ENCODE data around the gene CYP26A1.
A peak's percentile ranks its signal among the peaks of the same experiment; 100 is the strongest.

Gene CYP26A1

GRCh38 chr10:93069245-93069561 is 4.5 kb upstream of the CYP26A1 start:
- Histone ChIP-seq H3K23ac (ENCODE audit: low read length) (no peak overlapping the region), H2BK5ac (ENCODE audit: low read depth, low read length, poor library complexity) (no peak overlapping the region), H4K8ac (ENCODE audit: low read depth, low read length) (no peak overlapping the region), H3K4me2 (ENCODE audit: low read length) (no peak overlapping the region), H3K4me1 (ENCODE audit: control insufficient read depth in 1 of 2, insufficient read depth in 2 of 2, low read length in 2 of 2) (peaks cover 16 to 33% of the 10 kb centered on the region in 2 experiments), H3K9me3 (ENCODE audit: insufficient read depth, low read depth, low read length) (peaks cover 5% of the 10 kb centered on the region), H4K91ac (ENCODE audit: low read depth, low read length) (no peak overlapping the region), H2BK120ac (ENCODE audit: insufficient read depth, low read length, poor library complexity) (no peak overlapping the region), H3K79me1 (ENCODE audit: low read length) (peaks cover 1% of the 10 kb centered on the region), H3K4me3 (ENCODE audit: low read depth, low read length) (no peak overlapping the region), H3K9ac (ENCODE audit: low read length) (no peak overlapping the region), H3K18ac (ENCODE audit: low read length) (no peak overlapping the region), H3K4ac (ENCODE audit: low read depth, low read length) (no peak overlapping the region), H4K12ac (ENCODE audit: low read depth, low read length) (no peak overlapping the region), H2AFZ (ENCODE audit: insufficient read depth, low read length, poor library complexity) (no peak overlapping the region), H3K27ac (ENCODE audit: low read depth, low read length) (no peak overlapping the region), H3K79me2 (ENCODE audit: control insufficient read depth, insufficient read depth, low read length, poor library complexity) (peaks cover under 1% of the 10 kb centered on the region), H3K14ac (ENCODE audit: low read length) (no peak overlapping the region), H2AK5ac (ENCODE audit: low read length) (no peak overlapping the region), H3K27me3 (ENCODE audit: insufficient read depth, low read length) (peaks cover 85% of the 10 kb centered on the region), H2BK12ac (ENCODE audit: low read length) (no peak overlapping the region), H3K36me3 (ENCODE audit: control insufficient read depth in 1 of 2, insufficient read depth in 2 of 2, low read length in 2 of 2) (no peaks in the 10 kb centered on the region)
- DNase-seq, result no peak
- no CpG with 5 or more reads among the region's 10 CpGs for WGBS (ENCODE audit: extremely low coverage, insufficient coverage, insufficient read length)

GRCh38 chr10:93070378-93071176 is 3.1 kb upstream of the CYP26A1 start:
- no peak overlapping the region for H3K4ac ChIP-seq (ENCODE audit: low read depth, low read length)
- peaks cover 5% of the 10 kb centered on the region for H3K79me2 ChIP-seq (ENCODE audit: control insufficient read depth, insufficient read depth, low read length, poor library complexity)
- H2AFZ ChIP-seq (ENCODE audit: insufficient read depth, low read length, poor library complexity), result no peak overlapping the region
- peaks cover 8% of the 10 kb centered on the region for H3K79me1 ChIP-seq (ENCODE audit: low read length)
- no peak overlapping the region for H3K23ac ChIP-seq (ENCODE audit: low read length)
- H2BK12ac ChIP-seq (ENCODE audit: low read length), result no peak overlapping the region
- peaks cover 82% of the 10 kb centered on the region for H3K27me3 ChIP-seq (ENCODE audit: insufficient read depth, low read length)
- H3K4me3 ChIP-seq (ENCODE audit: low read depth, low read length), result no peak overlapping the region
- H3K36me3 ChIP-seq (ENCODE audit: control insufficient read depth in 1 of 2, insufficient read depth in 2 of 2, low read length in 2 of 2), result no peaks in the 10 kb centered on the region
- peaks cover 5% of the 10 kb centered on the region for H3K9me3 ChIP-seq (ENCODE audit: insufficient read depth, low read depth, low read length)
- H3K27ac ChIP-seq (ENCODE audit: low read depth, low read length), result no peak overlapping the region
- no peak overlapping the region for H3K9ac ChIP-seq (ENCODE audit: low read length)
- H4K91ac ChIP-seq (ENCODE audit: low read depth, low read length), result no peak overlapping the region
- H2AK5ac ChIP-seq (ENCODE audit: low read length), result no peak overlapping the region
- no CpG with 5 or more reads among the region's 5 CpGs for WGBS (ENCODE audit: extremely low coverage, insufficient coverage, insufficient read length)
- DNase-seq, result no peak
- no peak overlapping the region for H2BK5ac ChIP-seq (ENCODE audit: low read depth, low read length, poor library complexity)
- no peak overlapping the region for H2BK120ac ChIP-seq (ENCODE audit: insufficient read depth, low read length, poor library complexity)
- H4K8ac ChIP-seq (ENCODE audit: low read depth, low read length), result no peak overlapping the region
- no peak overlapping the region for H3K4me2 ChIP-seq (ENCODE audit: low read length)
- no peak overlapping the region for H4K12ac ChIP-seq (ENCODE audit: low read depth, low read length)
- H3K18ac ChIP-seq (ENCODE audit: low read length), result no peak overlapping the region
- H3K4me1 ChIP-seq (ENCODE audit: control insufficient read depth in 1 of 2, insufficient read depth in 2 of 2, low read length in 2 of 2), result peaks cover 26 to 42% of the 10 kb centered on the region in 2 experiments
- H3K14ac ChIP-seq (ENCODE audit: low read length), result no peak overlapping the region

GRCh38 chr10:93071177-93071472 is 2.6 kb upstream of the CYP26A1 start:
- Histone ChIP-seq H3K79me1 (ENCODE audit: low read length) (peaks cover 12% of the 10 kb centered on the region), H2BK120ac (ENCODE audit: insufficient read depth, low read length, poor library complexity) (no peak overlapping the region), H4K91ac (ENCODE audit: low read depth, low read length) (no peak overlapping the region), H3K18ac (ENCODE audit: low read length) (no peak overlapping the region), H2BK5ac (ENCODE audit: low read depth, low read length, poor library complexity) (no peak overlapping the region), H3K36me3 (ENCODE audit: control insufficient read depth in 1 of 2, insufficient read depth in 2 of 2, low read length in 2 of 2) (no peaks in the 10 kb centered on the region), H3K4ac (ENCODE audit: low read depth, low read length) (no peak overlapping the region), H2BK12ac (ENCODE audit: low read length) (no peak overlapping the region), H3K9ac (ENCODE audit: low read length) (no peak overlapping the region), H2AFZ (ENCODE audit: insufficient read depth, low read length, poor library complexity) (no peak overlapping the region), H2AK5ac (ENCODE audit: low read length) (no peak overlapping the region), H3K27me3 (ENCODE audit: insufficient read depth, low read length) (peaks cover 76% of the 10 kb centered on the region), H4K12ac (ENCODE audit: low read depth, low read length) (no peak overlapping the region), H3K27ac (ENCODE audit: low read depth, low read length) (no peak overlapping the region), H3K4me1 (ENCODE audit: control insufficient read depth in 1 of 2, insufficient read depth in 2 of 2, low read length in 2 of 2) (peaks cover 26 to 42% of the 10 kb centered on the region in 2 experiments), H3K4me3 (ENCODE audit: low read depth, low read length) (no peak overlapping the region), H4K8ac (ENCODE audit: low read depth, low read length) (no peak overlapping the region), H3K23ac (ENCODE audit: low read length) (no peak overlapping the region), H3K4me2 (ENCODE audit: low read length) (no peak overlapping the region), H3K14ac (ENCODE audit: low read length) (no peak overlapping the region), H3K9me3 (ENCODE audit: insufficient read depth, low read depth, low read length) (peaks cover 5% of the 10 kb centered on the region), H3K79me2 (ENCODE audit: control insufficient read depth, insufficient read depth, low read length, poor library complexity) (peaks cover 5% of the 10 kb centered on the region)
- no peak for DNase-seq
- WGBS (ENCODE audit: extremely low coverage, insufficient coverage, insufficient read length), result no CpG with 5 or more reads among the region's 7 CpGs

GRCh38 chr10:93071674-93072224 is 1.9 kb upstream of the CYP26A1 start:
- no peaks in the 10 kb centered on the region for H3K36me3 ChIP-seq (ENCODE audit: control insufficient read depth in 1 of 2, insufficient read depth in 2 of 2, low read length in 2 of 2)
- no peak overlapping the region for H2AK5ac ChIP-seq (ENCODE audit: low read length)
- peak overlapping the region; percentile 27 for H3K4me3 ChIP-seq (ENCODE audit: low read depth, low read length)
- H3K4me2 ChIP-seq (ENCODE audit: low read length), result peak overlapping the region; percentile 84
- H4K8ac ChIP-seq (ENCODE audit: low read depth, low read length), result no peak overlapping the region
- H2BK120ac ChIP-seq (ENCODE audit: insufficient read depth, low read length, poor library complexity), result no peak overlapping the region
- H3K9ac ChIP-seq (ENCODE audit: low read length), result no peak overlapping the region
- H4K91ac ChIP-seq (ENCODE audit: low read depth, low read length), result no peak overlapping the region
- peaks cover 4% of the 10 kb centered on the region for H3K9me3 ChIP-seq (ENCODE audit: insufficient read depth, low read depth, low read length)
- H2BK12ac ChIP-seq (ENCODE audit: low read length), result no peak overlapping the region
- H3K18ac ChIP-seq (ENCODE audit: low read length), result no peak overlapping the region
- peaks cover 12% of the 10 kb centered on the region for H3K79me1 ChIP-seq (ENCODE audit: low read length)
- no peak overlapping the region for H2AFZ ChIP-seq (ENCODE audit: insufficient read depth, low read length, poor library complexity)
- peaks cover 5% of the 10 kb centered on the region for H3K79me2 ChIP-seq (ENCODE audit: control insufficient read depth, insufficient read depth, low read length, poor library complexity)
- H3K27ac ChIP-seq (ENCODE audit: low read depth, low read length), result no peak overlapping the region
- H3K27me3 ChIP-seq (ENCODE audit: insufficient read depth, low read length), result peaks cover 70% of the 10 kb centered on the region
- no peak overlapping the region for H4K12ac ChIP-seq (ENCODE audit: low read depth, low read length)
- peaks cover 25 to 41% of the 10 kb centered on the region in 2 experiments for H3K4me1 ChIP-seq (ENCODE audit: control insufficient read depth in 1 of 2, insufficient read depth in 2 of 2, low read length in 2 of 2)
- WGBS (ENCODE audit: extremely low coverage, insufficient coverage, insufficient read length), result no CpG with 5 or more reads among the region's 37 CpGs
- H3K23ac ChIP-seq (ENCODE audit: low read length), result no peak overlapping the region
- no peak overlapping the region for H2BK5ac ChIP-seq (ENCODE audit: low read depth, low read length, poor library complexity)
- H3K4ac ChIP-seq (ENCODE audit: low read depth, low read length), result no peak overlapping the region
- no peak overlapping the region for H3K14ac ChIP-seq (ENCODE audit: low read length)
- peak; percentile 51 to 65 for DNase-seq

All from trophoblast cell (in vitro differentiated cells and primary cell).